Neural crest cell (in vitro differentiated cells): ENCODE measurements around the gene SNCB. TPM values are rescaled to one million over a fixed set of nuclear protein-coding genes. Genes with fewer than 3 reads are reported as not detected.

Experiments
- DNase-seq: peaks from one replicate; pipeline ENCODE4 v3.0.0; 2021; ENCODE audit warnings: low read depth, mixed read lengths, low spot score
- H3K27ac Mint-ChIP-seq: one replicate; pipeline ENCODE4 v1.8.0; 2021; ENCODE audit warnings: mild to moderate bottlenecking, mixed read lengths; ENCODE audit not compliant: unreplicated experiment
- H3K27me3 Mint-ChIP-seq: 2 replicates; pipeline ENCODE4 v1.8.0; 2021; ENCODE audit warnings: low read depth, mild to moderate bottlenecking, mixed read lengths
- H3K36me3 Mint-ChIP-seq: 2 replicates; pipeline ENCODE4 v1.8.0; 2021; ENCODE audit warnings: low read depth, mild to moderate bottlenecking, mixed read lengths
- H3K4me1 Mint-ChIP-seq: 2 replicates; pipeline ENCODE4 v1.8.0; 2021; ENCODE audit warnings: mixed read lengths
- H3K4me3 Mint-ChIP-seq: one replicate; pipeline ENCODE4 v1.8.0; 2021; ENCODE audit warnings: mild to moderate bottlenecking, mixed read lengths
- H3K9me3 Mint-ChIP-seq: 2 replicates; pipeline ENCODE4 v1.8.0; 2021; ENCODE audit warnings: mixed read lengths
- CTCF ChIP-seq: fragments of 200-600 bp; sonication (generic); conservative IDR thresholded peaks from 2 replicates; pipeline ENCODE4 v1.5.0; 2021; ENCODE audit warnings: antibody characterized with exemption, mild to moderate bottlenecking
- total RNA-seq: library from RNA; stranded (reverse); gene quantifications from 2 replicates; pipeline ENCODE4 v1.2.1, GENCODE V29; 2021

The SNCB gene
- total RNA-seq, 1 donor from 2014 or later, result 0.40 TPM

GRCh38 chr5:176616511-176616910 is 13.8 kb downstream of the SNCB start:
- H3K4me1 Mint-ChIP-seq, result peaks cover 9% of the 10 kb centered on the region
- TF ChIP-seq CTCF, result no peak

GRCh38 chr5:176614805-176615478 is 15.4 kb downstream of the SNCB start:
- TF ChIP-seq CTCF, result no peak
- H3K4me3 Mint-ChIP-seq, result peak overlapping the region; percentile 8
- H3K36me3 Mint-ChIP-seq, result no peaks in the 10 kb centered on the region
- H3K27me3 Mint-ChIP-seq, result peaks cover 84% of the 10 kb centered on the region
- no peak for DNase-seq
- no peaks in the 10 kb centered on the region for H3K9me3 Mint-ChIP-seq
- H3K27ac Mint-ChIP-seq, result no peak overlapping the region
- H3K4me1 Mint-ChIP-seq, result peaks cover 16% of the 10 kb centered on the region

More at GRCh38 chr5:176616511-176616910, 13.8 kb downstream of the SNCB start:
- no peak for DNase-seq
- Mint-ChIP-seq H3K36me3 (no peaks in the 10 kb centered on the region), H3K4me3 (no peak overlapping the region), H3K9me3 (no peaks in the 10 kb centered on the region), H3K27me3 (peaks cover 93% of the 10 kb centered on the region), H3K27ac (no peak overlapping the region)

- Mint-ChIP-seq H3K4me3 (no peak overlapping the region), H3K9me3 (no peaks in the 10 kb centered on the region), H3K27ac (no peak overlapping the region), H3K27me3 (peaks cover 63% of the 10 kb centered on the region), H3K4me1 (peaks cover 28% of the 10 kb centered on the region), H3K36me3 (no peaks in the 10 kb centered on the region)
- DNase-seq, result no peak
- no peak for TF ChIP-seq CTCF
Observed at GRCh38 chr5:176612855-176613254, 17.5 kb downstream of the SNCB start.

- no peak for TF ChIP-seq CTCF
- Mint-ChIP-seq H3K4me1 (peaks cover 28% of the 10 kb centered on the region), H3K9me3 (no peaks in the 10 kb centered on the region), H3K27me3 (peaks cover 55% of the 10 kb centered on the region), H3K27ac (no peak overlapping the region), H3K36me3 (no peaks in the 10 kb centered on the region), H3K4me3 (peak overlapping the region; percentile 18)
- no peak for DNase-seq
Observed at GRCh38 chr5:176612008-176612407, 18.3 kb downstream of the SNCB start.

GRCh38 chr5:176611435-176611834 is 18.9 kb downstream of the SNCB start:
- Mint-ChIP-seq H3K9me3 (no peaks in the 10 kb centered on the region), H3K36me3 (no peaks in the 10 kb centered on the region), H3K27ac (no peak overlapping the region), H3K4me3 (peak overlapping the region; percentile 18), H3K27me3 (peaks cover 49% of the 10 kb centered on the region), H3K4me1 (peaks cover 31% of the 10 kb centered on the region)
- peak; percentile 76 for DNase-seq
- no peak for TF ChIP-seq CTCF
